Measurements from ENCODE around the gene PTPRN2. TPM values are rescaled to one million over a fixed set of nuclear protein-coding genes. Genes with fewer than 3 reads are reported as not detected.
A peak's percentile ranks its signal among the peaks of the same experiment; 100 is the strongest.

The PTPRN2 gene
- total and polyA plus RNA-seq, 2 donors from 2014 or later: 4.8 to 6.2 TPM

DNA sequence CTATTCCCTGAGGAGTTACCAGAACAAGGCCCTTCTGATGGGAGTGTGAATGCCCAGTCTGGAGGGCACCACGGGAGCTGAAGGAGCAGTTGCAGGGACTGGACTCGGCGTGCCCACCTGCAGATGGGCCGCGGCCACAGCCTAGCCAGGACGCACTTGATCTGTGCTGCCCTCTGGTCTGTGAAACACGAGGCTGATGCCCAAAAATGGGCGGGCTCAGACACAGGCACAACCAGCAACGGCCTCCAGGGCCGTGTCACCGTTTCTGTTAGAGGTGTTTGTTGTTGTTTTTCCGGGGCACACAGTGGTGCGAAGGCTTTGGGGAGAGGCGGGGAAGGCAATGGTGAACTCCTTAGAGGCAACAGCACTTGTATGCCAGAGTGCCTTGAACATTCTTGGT is 1015.0 kb downstream of the PTPRN2 start:
- DNase-seq: peak in 1 of 5 donors; percentile 48
- H3K9me3 ChIP-seq (ENCODE audit: control insufficient read depth in 2 of 3, insufficient read depth in 1 of 3, low read length in 3 of 3): no peaks in the 10 kb centered on the region
- intact Hi-C loops (cut with DNase I): no loop called here
- peaks cover 0 to 10% (median 0%) of the 10 kb centered on the region in 3 donors for H3K4me1 ChIP-seq (ENCODE audit: control insufficient read depth in 2 of 3, insufficient read depth in 2 of 3, low read depth in 1 of 3, low read length in 3 of 3)
- H3K9ac ChIP-seq (ENCODE audit: low read length in 3 of 3): no peak overlapping the region
- no peaks in the 10 kb centered on the region for H3K36me3 ChIP-seq (ENCODE audit: control insufficient read depth in 2 of 3, insufficient read depth in 3 of 3, low read length in 3 of 3)
- peaks cover 7% of the 10 kb centered on the region for H3K27me3 ChIP-seq (ENCODE audit: control insufficient read depth, insufficient read depth, low read length)
- no peak for FAIRE-seq
- H3K27ac ChIP-seq (ENCODE audit: low read depth in 2 of 2, low read length in 2 of 2): no peak overlapping the region
- no peak overlapping the region for H3K4me3 ChIP-seq (ENCODE audit: low read length in 3 of 3)
- TF ChIP-seq, protein P1, sequence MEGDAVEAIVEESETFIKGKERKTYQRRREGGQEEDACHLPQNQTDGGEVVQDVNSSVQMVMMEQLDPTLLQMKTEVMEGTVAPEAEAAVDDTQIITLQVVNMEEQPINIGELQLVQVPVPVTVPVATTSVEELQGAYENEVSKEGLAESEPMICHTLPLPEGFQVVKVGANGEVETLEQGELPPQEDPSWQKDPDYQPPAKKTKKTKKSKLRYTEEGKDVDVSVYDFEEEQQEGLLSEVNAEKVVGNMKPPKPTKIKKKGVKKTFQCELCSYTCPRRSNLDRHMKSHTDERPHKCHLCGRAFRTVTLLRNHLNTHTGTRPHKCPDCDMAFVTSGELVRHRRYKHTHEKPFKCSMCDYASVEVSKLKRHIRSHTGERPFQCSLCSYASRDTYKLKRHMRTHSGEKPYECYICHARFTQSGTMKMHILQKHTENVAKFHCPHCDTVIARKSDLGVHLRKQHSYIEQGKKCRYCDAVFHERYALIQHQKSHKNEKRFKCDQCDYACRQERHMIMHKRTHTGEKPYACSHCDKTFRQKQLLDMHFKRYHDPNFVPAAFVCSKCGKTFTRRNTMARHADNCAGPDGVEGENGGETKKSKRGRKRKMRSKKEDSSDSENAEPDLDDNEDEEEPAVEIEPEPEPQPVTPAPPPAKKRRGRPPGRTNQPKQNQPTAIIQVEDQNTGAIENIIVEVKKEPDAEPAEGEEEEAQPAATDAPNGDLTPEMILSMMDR (IDR thresholded peaks at IDR 0.05; ENCODE audit: borderline replicate concordance, extremely low read depth, insufficient read depth): no peak

DNA sequence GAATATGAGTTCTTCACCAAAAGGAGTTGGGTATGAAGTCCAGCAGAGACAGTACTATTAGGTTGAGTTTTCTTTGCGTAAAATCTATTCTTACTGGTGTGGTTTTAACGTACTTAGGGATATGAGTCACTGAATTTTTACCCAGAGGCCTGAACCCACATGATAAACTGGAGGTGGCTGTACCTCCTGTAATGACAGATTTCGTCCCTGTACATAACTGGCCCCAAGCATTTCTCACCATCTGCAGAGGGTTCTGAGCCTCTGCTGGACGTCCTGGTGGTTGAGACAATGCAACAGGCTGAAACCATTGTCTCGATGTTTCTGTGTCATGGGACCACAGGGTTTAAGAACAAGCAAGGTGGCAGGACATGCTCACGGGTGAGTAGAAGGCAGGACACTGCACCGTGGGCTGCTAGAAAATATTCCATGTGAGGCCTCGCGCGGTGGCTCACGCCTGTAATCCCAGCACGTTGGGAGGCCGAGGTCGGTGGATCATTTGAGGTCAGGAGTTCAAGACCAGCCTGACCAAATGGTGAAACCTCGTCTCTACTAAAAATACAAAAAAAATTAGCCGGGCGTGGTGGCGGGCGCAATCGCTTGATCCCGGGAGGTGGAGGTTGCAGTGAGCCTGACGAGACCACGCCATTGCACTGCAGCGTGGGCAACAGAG is 1017.0 kb downstream of the PTPRN2 start:
- Histone ChIP-seq H3K27ac (ENCODE audit: low read depth in 2 of 2, low read length in 2 of 2) (no peak overlapping the region), H3K4me3 (ENCODE audit: low read length in 3 of 3) (no peak overlapping the region), H3K4me1 (ENCODE audit: control insufficient read depth in 2 of 3, insufficient read depth in 2 of 3, low read depth in 1 of 3, low read length in 3 of 3) (peaks cover 0 to 10% (median 0%) of the 10 kb centered on the region in 3 donors), H3K9me3 (ENCODE audit: control insufficient read depth in 2 of 3, insufficient read depth in 1 of 3, low read length in 3 of 3) (no peaks in the 10 kb centered on the region), H3K36me3 (ENCODE audit: control insufficient read depth in 2 of 3, insufficient read depth in 3 of 3, low read length in 3 of 3) (no peaks in the 10 kb centered on the region), H3K27me3 (ENCODE audit: control insufficient read depth, insufficient read depth, low read length) (peaks cover 3% of the 10 kb centered on the region), H3K9ac (ENCODE audit: low read length in 3 of 3) (no peak overlapping the region)
- FAIRE-seq (no peak), DNase-seq (peak in 1 of 5 donors; percentile 51)
- intact Hi-C loops (cut with DNase I): no loop called here
- TF ChIP-seq, protein P1 (IDR thresholded peaks at IDR 0.05; ENCODE audit: borderline replicate concordance, extremely low read depth, insufficient read depth): no peak

DNA sequence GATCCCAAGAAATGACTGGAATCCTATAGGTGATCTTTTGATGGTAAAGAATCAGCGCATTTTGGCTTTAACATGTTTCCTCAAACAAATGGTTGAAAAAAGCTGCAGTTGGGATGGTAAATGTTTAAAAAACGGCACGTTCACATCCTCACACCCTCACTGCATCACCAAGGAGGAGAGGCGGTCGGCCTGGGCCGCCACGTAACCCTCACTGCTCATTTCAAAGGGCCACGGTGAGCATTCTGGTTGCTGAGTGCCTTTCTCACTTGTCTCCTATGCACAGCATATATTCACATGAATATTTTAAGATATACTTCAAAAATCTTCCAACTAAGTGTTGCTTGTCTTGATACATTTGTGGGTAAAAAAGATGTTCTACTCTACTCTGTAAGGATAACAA is 1017.7 kb downstream of the PTPRN2 start:
- H3K27ac ChIP-seq (ENCODE audit: low read depth in 2 of 2, low read length in 2 of 2): no peak overlapping the region
- H3K9me3 ChIP-seq (ENCODE audit: control insufficient read depth in 2 of 3, insufficient read depth in 1 of 3, low read length in 3 of 3): no peaks in the 10 kb centered on the region
- H3K4me3 ChIP-seq (ENCODE audit: low read length in 3 of 3): no peak overlapping the region
- H3K9ac ChIP-seq (ENCODE audit: low read length in 3 of 3): no peak overlapping the region
- TF ChIP-seq, protein P1 (IDR thresholded peaks at IDR 0.05; ENCODE audit: borderline replicate concordance, extremely low read depth, insufficient read depth): no peak
- FAIRE-seq (no peak), DNase-seq (peak in 1 of 5 donors; percentile 12)
- no peaks in the 10 kb centered on the region for H3K27me3 ChIP-seq (ENCODE audit: control insufficient read depth, insufficient read depth, low read length)
- H3K36me3 ChIP-seq (ENCODE audit: control insufficient read depth in 2 of 3, insufficient read depth in 3 of 3, low read length in 3 of 3): no peaks in the 10 kb centered on the region
- H3K4me1 ChIP-seq (ENCODE audit: control insufficient read depth in 2 of 3, insufficient read depth in 2 of 3, low read depth in 1 of 3, low read length in 3 of 3): peaks cover 0 to 10% (median 0%) of the 10 kb centered on the region in 3 donors
- intact Hi-C loops (cut with DNase I): no loop called here

All from kidney (tissue), 14 donors.